GM18909 (cell line): ENCODE results near the gene PLSCR5.
A peak's percentile ranks its signal among the peaks of the same experiment; 100 is the strongest.

Experiments used
- ATAC-seq: cut with Tn5 transposase; IDR thresholded peaks from one replicate; pipeline ENCODE4 v1.9.1; 2021; ENCODE audit warnings: mild to moderate bottlenecking; ENCODE audit not compliant: unreplicated experiment, poor library complexity

PLSCR5 gene

DNA sequence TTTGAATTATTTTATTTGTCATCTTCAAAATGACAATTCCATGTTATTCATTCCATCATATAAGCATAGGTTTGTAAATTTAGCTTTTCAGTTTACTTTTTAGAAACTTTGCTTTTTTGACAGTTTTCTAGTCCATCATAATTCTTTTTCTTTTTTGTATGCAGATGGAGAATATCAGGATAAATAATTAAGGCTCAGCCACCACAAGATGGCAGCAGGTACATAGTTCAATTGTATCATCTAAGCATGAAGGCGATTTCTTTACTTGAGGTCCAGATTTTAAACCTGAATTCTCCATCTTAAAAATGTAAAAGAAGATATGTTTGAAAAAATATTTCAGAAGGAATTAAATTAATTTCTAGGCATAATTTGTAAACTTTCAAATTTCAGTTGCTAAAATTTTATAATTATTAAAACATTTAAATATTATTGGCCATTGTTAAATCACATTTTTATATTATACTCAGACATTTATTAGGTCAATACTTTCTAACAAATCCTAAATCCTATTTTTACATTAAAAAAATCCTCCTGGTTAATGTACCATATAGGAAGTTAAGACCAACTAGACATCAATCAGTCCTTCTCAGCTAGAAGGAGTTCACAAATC lies 15.1 kb downstream of the PLSCR5 start:
- ATAC-seq: peak; percentile 71

DNA sequence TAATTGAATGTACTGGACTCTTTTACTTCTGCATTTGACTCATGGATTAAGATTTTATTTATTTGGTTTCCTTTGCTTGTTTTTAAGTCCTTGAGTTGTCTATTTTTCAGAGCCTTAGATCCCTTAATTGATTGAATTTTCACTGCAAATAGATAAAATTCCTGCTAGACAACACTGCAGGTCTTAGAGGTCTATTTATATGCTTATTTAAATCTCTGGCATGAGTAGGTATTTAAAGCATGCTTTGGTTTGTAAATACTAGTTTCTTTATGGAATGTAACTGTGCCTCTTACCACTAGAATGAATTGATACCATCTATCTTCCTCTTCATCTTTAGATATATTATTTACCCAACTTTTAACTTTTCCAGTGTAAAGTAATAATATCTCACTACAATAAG lies 20.0 kb downstream of the PLSCR5 start:
- ATAC-seq: no peak

DNA sequence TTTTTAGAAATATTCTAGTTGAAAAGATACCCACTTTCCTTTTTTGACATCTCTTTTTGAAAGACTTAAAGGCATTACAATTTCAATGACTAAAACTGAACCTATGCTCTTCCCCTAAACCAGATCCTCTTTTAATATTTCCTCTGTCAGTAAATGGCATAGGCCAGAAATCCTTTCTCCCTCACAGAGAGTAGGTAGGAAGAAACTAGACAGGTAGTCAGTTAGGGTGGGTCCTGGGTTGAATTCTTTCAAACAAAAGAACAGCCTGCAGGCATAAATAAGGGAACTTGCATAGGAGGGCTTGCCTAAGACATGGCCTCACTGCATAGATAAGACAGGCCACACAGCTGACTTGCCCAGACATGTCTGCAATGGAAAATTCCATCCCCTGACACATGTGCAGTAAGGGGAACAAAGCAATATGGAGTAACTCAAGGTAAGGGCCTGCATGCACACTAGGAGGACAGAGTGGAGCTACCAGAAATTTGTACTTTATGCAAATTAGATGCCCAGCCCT lies 23.1 kb downstream of the PLSCR5 start:
- no peak for ATAC-seq

DNA sequence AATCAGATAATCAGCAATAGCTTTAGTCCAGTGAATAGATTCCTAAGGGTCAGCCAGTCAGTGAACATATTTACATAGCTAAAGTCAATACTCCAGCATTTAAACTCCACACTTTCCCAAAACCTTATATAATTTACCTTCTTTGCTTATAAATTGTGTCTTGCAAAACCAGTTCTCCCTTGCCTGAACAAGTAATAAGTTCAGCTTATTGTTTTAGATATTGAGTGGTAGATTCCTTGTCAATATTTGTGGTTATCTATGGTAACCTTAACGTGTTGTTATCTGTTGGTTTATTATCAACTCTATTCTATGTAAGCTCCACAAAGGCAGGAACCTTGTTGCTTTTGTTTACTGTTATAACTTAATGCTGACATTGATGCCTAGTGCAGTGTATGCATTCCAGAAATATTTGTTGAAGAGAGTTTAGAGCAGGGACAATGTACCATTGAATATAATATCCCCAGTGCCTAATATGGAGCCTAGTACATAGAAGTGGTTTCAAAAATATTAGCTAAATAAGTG lies 24.0 kb downstream of the PLSCR5 start:
- ATAC-seq: no peak

DNA sequence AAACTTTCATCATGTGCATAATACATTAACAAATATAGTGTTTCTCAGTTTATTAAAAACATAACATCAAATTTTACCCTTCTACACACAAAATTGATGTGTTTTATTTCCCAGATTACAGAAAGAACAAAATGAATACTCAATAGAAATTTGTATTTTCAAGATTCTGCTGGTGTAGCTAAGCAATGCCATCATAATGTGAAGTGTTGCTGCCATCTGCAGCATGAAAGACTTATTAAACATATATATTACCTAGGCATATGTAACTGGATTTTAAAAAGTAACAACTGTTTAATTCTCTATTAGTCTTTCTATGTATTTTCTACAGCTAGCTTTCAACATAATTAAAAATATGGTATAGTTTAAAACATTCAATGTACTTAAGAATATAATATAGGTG lies 27.5 kb downstream of the PLSCR5 start:
- ATAC-seq: peak; percentile 57

DNA sequence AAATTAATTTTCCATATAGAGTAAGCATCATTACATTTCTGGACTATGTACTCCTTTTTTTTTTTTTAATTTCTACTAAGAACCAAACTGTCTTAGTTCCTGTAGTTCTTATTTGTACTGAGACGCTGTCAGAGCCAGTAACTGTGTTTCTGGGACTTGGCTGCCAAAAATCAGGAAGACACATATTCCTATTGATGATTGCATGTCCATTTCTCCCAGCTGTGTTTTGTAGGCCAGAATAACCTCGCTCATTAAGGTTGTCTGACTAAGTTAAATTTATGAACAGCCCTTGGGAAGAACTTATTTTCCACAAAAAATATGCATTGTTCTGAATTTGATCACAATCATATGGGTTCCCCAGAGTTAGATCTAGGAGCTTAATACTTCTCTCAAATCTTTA lies 29.5 kb downstream of the PLSCR5 start:
- ATAC-seq: no peak

DNA sequence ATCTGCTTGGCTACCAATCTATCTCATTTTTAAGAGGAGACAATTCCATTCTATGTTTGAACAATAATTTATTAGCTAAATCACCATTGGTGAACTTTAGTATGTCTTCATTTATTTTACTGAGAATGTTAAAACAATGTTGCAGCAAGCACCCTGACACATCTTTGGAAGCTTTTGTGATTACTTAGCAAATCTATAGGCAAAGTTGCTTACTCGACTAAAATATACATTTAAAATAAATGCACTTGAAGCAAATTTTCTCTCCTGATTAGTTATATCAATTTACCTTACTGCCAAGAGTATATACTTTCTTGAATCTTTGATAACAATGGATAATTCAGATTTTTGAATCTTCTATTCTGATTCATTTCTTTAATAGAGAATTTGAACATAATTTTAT lies 31.0 kb downstream of the PLSCR5 start:
- ATAC-seq: no peak

DNA sequence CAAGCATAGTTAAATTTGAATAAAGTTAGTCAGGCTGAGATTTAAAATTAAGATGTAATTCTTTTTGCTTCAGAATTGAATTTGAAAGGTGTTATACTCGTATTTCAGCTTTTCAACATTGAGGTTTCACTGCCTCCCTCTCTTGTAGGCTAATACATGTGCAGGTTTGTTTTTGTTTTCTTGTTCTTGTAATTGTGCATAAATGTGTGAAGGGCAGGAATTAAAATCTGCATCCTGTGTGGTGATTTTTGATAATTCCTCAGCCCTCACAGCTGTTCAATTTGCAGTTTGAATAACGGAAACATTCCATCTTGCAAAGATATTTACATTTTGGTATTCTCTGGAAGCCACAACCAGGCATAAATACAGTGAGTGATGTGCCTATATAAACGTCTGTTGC lies 35.8 kb downstream of the PLSCR5 start:
- no peak for ATAC-seq

DNA sequence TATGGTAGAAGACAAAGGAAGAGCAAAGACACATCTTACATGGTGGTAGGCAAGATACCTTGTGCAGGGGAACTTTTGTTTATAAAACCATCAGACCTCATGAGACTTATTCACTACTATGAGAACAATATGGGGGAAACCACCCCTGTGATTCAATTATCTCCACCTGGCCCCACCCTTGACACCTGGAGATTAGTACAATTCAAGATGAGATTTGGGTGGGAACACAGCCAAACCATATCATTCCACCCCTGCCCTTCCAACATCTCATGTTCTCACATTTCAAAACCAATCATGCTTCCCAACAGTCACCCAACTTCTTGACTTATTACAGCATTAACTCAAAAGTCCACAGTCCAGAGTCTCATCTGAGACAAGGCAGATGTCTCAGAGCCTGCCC lies 39.0 kb downstream of the PLSCR5 start:
- ATAC-seq: no peak

DNA sequence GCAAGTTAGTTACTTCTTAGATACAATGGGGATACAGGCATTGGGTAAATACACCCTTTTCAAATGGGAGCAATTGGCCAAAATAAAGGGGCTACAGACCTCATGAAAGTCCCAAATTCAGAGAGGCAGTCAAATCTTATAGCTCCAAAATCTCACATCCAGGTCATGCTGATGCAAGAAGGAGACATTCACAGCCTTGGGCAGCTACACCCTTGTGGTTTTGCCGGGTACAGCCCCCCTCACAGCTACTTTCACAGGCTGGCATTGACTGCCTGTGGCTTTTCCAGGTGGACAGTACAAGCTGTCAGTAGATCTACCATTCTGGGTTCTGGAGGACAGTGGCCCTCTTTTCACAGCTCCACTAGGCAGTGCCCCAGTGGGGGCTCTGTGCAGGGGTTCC lies 43.3 kb downstream of the PLSCR5 start:
- no peak for ATAC-seq

DNA sequence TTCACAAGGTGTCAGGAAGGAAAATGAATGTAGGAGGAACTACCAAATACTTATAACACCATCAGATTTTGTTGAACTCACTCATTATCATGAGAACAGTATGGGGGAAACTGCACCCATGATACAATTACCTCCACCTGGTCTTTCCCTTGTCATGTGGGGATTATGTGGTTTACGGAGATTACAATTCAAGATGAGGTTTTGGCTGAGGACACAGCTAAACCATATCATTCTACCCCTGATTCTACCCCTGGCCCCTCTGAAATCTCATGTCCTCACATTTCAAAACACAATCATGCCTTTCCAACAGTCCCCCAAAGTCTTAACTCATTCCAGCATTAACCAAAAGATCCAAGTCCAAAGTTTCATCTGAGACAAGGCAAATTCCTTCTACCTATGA lies 43.7 kb downstream of the PLSCR5 start:
- no peak for ATAC-seq

DNA sequence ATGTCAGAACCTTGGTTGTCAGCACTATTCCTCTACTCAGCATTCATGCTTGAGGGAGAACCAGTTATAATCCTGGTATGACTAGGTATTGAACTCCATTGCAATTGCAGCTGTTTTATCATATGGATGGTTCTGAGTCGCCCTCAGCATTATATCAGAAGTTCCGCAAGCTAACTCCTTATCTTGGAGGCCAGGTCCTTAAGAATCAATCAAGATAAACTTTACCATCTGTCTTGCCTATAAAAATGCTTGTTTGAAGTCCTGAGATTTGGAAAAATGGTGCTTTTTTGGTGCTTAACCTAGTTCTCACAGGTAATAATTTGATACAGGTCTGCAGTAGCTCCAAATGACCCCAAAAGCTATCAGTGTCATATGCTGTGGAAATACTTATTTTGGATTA lies 44.5 kb downstream of the PLSCR5 start:
- ATAC-seq: no peak

DNA sequence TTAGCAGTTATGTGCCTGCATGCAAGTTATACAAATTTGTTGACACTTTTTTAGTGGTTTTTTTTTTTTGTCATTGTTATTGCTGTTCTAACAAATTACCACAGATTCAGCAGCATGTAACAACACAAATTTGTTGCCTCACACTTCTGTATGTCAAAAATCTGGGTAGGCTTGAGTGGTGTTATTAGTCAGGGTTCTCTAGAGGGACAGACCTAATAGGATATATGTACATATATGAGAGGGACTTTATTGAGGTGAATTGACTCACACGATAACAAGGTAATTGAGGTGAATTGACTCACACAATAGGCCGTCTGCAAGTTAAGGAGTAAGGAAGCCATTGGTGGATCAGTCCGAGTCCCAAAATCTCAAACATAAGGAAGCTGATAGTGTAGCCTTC lies 45.8 kb downstream of the PLSCR5 start:
- ATAC-seq: no peak

DNA sequence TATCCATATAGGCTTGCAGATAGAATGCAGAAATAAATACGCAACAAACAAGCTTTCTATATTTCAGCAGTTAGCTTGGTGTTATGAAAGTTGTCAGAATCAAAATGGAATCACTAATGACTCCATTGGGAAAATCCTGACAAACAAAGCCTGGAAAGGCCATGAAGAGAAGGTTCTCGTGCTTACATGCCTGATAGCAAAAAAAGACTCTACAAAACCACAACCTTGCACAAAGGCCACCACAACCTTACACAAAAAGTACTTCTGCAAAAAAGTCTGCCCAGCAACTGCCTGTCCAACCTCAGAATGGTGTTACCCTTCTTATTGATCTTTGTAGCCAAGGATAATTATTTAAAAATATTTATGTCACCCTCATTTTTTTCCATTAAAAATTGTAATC lies 46.4 kb downstream of the PLSCR5 start:
- no peak for ATAC-seq

DNA sequence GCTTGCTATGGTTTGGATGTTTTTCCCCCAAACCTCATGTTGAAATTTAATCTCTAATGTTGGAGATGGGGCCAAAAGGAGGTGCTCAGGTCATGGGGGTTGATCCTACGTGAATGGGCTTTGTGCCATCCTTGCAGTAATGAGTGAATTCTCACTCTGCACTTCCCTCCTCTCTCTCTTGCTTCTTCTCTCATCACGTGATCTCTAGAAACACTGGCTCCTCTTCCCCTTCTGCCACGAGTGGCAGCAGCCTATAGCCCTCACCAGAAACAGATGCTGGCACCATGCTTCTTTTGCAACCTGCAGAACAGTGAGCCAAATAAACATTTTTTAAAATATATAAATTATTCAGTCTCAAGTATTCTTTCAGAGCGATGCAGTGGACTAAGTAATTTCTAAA lies 47.4 kb downstream of the PLSCR5 start:
- ATAC-seq: no peak

DNA sequence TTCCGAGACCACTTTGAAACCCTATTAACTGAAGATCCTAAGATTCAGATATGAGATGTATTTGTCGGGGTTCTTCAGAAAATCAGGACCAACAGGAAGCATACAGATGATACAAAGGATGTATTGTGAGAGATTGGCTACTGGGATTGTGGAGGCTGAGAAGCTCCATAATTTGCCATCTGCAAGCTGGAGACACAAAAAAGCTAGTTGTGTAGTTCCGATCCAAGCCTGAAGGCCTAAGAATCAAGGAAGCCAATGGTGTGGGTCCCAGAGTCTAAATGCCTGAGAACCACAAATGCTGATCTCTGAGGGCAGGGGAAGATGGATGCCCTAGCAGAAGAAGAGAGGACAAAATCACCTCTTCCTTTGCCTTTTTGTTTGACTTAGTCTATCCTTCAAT lies 49.8 kb downstream of the PLSCR5 start:
- ATAC-seq: no peak

DNA sequence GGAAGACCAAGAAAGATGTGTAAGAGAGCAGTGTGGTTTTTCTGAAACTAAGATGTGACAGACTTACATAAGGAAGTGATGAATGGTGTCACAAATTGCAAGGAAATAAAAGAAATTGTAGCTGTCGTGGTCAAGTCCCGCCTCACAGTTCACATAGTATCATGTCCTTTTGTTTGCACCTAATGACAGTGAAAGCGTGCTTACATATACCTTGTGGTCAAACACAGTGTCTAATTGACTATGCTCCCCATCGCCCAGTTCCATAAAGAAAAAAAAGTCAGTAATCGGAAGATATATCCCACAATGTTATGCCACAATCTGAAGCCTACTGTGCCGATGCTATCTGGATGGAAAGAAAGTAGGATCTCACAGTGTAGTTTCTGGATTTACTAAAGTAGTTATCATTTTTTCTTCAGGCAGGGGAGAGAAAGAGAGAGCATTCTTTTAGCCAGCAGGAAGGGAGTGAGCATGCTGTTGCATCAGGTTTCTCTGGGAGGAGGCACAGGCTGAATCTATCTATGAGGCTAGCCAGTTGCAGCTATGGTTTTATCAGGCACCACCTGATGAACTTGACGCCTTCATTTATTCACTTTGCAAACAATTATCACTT lies 50.9 kb downstream of the PLSCR5 start:
- no peak for ATAC-seq

DNA sequence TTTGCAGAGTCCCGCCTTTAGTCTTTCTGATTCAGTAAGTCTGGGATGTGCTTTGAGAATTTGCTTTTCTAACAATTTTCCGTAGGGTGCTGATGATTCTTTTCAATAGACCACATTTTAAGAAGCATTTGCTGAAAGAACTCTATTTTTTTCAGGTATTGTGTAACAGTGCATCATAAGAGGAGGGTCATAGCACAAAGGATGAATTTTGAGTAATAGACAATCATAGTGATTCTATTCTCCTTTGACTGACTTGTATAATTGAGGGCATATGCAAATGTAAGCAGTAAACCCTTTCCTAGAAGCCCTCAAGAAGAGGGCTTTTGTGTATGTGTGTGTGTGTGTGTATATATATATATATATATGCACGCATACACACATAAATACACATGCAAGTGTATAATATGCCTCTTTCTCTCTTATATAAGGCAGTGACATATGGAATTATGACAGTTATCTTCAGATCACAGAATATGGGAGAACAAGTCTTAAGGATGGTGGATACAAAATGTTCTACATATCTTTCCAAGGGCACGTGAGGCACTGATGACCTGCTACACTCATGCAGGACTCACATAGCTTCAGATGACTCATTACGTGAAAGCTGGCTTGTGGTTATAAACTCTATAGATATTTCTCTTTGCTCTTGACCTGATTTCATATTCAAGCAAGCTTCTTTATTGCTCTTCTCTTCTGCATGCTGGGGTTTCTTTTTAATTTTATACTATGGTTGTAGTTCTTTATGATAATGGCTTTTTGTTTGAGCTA lies 54.2 kb downstream of the PLSCR5 start:
- ATAC-seq: peak; percentile 95

DNA sequence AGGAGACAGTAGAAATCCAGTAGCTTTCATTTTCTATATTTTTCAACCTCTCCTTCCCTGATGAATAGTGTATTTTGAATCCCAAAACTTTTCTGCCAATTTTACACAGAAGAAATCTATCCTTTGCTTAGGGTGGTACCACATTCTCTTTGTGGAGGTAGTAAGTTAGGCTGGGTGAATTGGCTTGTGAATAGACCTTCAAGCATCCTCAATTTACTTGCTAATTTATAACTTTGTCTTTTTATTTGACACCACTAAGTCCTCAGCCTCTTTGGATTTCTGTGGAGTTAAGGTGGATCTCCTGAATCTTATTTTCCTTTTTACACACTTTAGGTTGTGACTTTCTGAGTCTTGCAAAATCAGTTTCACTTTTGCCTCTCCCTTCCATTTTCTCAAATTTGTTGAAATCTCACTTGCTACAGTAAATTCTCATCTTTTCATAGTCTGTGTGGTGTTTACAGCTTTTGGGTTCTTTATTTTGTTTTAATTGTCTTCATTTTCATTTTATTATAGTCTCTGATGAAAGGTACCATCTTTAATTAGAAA lies 55.0 kb downstream of the PLSCR5 start:
- no peak for ATAC-seq

DNA sequence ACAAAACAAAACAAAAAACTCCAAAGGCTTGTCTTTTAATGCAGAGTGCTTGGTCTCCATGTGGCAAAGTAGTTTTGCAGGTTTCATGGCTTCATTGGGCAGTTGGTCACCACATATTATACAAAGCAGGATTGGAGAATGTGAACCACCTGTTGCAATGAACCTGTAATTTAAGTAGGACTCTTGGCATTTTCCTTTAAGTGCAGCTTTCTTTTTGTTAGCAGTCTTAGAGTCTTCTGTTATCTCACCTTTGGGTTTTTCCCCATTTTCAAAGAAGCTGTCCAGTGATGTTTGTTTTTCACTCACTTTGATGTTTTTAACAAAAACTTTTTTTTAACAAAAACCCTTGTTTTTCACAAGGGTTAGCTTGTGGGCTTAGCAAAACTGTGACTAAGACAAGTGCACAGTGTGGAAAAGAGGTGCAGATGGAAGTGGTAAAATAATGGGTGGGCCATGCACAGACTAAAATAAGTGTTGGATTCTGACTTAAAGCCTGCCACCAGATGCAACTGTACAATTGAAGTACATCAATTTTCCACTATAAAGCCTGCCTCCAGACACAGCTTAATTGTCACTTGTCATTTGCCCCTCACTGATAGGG lies 57.8 kb downstream of the PLSCR5 start:
- no peak for ATAC-seq
